NCI-H524 (cell line): ENCODE measurements around the gene CREB5.

Experiments
- DNase-seq, 2 experiments: peaks; one replicate each; lab custom pipeline; 2025; lab: John Stamatoyannopoulos, UW

Gene CREB5

GRCh38 chr7:28407651-28408050 lies 4.7 kb upstream of the CREB5 start:
- DNase-seq = no peak

GRCh38 chr7:28408105-28408959 lies 4.0 kb upstream of the CREB5 start:
- DNase-seq = no peak

- DNase-seq = peak; percentile 53 to 78
These were observed 3.2 kb upstream of the CREB5 start for GRCh38 chr7:28408960-28409715.

DNA sequence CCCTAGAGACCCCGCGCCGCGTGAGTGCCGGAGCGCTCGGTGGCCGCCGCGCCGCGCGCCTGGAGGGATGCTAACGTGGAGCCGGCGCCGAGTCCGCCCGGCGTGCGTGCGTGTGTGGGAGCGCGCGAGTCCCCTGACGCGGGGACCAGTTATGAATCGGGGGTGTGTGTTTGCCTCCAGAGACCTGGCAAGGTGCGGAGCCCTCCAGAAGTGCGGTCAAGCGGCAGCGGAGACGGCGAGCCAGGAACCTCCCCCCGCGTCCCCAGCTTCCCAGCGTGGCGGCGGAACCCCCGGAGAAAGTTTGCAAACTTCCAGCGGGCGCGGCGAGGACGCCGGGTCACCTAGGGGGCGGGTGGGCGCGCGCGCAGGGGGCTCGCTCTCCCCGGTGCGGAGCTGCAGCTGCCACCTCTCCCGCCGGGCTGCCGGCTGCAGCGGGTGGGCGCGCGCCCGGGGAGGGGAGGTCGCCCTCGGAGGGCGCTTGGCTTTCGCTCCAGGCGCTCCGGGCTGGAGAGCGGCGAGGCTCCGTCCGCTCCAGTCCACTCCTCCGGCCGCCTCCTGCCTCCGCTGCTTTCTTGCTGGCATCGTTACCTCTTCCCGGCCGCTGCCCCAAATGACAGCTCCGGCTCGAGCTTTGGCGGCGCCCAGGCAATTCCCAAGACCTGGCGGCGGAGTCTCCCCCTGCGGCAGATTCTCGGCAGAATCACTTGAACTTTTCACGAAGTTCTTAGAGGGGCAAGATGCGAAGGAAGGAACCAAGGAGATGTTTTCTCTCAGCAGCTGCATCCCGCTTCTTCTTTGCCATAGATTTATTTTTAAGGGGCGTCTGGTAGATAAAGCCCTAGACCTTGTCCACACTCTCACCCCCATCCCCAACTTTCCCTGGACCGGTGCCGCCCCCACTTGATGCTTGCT lies 2.3 kb upstream of the CREB5 start:
- DNase-seq = peak in 1 of 2 experiments; percentile 37

DNA sequence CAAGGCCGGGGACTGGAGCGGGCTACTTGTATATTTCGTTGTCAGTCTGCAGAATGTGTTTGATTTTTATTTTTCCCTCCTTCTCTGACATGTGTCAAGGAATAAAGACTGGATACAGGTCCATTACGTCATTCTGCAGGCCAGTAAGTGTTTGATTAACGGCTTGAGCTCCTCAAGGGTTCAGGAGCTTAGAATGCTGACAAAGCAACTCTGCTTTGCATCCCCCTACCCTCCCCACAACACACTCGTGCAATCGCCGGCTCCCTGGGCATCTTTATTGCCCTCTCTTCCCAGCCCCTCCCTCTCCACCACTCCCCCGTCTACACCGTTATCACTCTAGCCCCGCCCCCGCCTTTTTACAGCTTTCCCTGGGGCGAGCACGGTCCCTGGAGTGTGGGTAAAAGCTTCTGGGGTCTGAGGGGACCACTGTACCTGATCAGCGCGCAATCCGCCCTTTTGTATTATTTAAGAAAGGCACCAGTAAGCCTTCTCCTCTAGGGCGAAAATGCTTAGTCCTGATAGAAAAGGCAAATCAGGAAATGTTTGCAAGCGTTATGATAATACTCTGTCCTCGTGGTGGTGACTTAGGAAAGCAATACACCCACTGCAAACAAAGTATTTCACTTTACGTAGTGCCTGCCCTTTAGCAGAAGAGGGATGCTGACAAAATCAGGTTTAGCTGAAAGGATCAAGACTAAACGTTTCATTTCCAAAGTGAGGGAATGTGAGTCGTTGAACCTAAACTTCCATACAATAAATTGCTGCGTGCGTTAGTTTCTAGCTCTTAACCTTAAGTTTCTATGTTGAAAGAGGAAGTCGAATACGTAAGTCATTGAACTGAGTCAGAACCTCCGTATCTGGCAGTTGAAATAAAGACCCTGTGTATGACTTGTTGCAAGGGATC lies 1.4 kb upstream of the CREB5 start:
- peak in 1 of 2 experiments; percentile 28 for DNase-seq

DNA sequence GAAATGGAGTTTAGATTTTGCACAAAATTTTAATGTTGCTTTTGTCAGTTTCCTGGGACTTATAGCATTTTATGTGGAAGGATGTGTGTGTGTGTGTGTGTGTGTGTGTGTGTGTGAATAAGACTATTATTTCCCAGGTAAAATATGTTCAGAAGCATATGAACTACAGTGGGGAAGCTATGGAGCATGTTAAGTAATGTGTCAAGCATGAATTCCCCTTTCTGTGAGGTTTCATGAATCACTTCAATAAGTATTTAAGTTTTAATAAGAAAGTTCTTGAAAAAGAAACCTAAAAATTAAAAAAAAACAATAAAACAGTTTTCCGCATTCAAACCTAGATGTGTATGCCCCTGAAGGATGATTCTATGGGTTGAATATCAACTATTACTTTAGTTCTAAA lies 693 bp downstream of the CREB5 start:
- DNase-seq = no peak

GRCh38 chr7:28414453-28414852 lies 2.1 kb downstream of the CREB5 start:
- no peak for DNase-seq

GRCh38 chr7:28417321-28417940 lies 5.1 kb downstream of the CREB5 start:
- DNase-seq = no peak

DNA sequence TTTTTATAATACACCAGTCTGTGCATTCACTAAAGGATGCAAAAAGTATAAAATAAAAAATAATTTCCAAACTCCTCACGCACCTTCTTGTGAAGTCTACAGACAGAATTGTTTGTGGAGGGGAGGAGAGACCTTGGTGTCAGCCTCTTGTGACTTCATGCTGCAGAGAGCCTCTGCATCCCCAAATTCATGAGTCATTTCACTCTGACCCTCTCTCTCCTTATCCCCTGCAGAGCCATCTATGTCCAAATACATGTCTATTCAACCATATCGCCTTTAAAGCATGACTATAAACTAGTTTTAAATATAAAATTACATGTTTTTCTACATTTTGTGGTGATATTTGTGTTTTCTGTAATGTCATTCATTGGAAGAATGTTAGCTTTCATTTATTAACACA lies 6.0 kb downstream of the CREB5 start:
- no peak for DNase-seq

GRCh38 chr7:28418966-28419365 lies 6.6 kb downstream of the CREB5 start:
- no peak for DNase-seq

DNA sequence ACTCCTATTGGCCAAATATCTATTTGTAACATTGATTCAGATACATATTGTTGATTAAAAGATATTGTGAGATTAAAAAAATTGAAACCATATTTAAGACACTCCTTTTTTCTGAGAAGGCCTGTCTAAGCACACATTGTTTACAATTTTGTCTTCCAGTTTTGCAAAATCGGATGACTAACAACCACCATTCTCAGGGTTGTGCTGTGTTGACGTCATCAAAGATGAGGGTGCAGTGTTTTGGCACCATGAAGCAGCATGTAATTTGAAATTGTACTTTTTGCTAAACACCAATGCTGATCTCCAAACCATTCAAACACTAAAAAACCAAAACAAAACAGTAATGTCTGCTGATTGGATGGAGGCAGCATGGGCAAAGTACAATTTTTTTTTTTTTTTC lies 7.4 kb downstream of the CREB5 start:
- DNase-seq = no peak

GRCh38 chr7:28423112-28423511 lies 10.8 kb downstream of the CREB5 start:
- no peak for DNase-seq

GRCh38 chr7:28423918-28424514 lies 11.7 kb downstream of the CREB5 start:
- DNase-seq = no peak

DNA sequence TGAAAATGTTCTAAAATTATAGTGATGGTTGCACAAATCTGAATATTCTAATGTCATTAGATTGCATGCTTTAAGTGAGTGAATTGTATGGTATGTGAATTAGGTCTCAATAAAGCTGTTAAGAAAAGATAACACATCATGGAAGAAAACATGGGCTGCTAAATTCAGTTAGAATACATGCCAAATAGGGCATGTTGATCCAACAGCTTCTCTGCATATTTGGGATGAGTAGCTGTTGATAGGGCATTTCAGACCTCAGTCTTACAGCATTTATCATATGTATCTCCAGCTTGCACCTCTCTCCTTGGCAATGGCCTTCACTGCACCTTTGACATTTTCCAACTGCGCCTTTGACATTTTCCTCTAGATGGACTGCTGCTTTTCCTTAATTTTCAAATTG lies 13.2 kb downstream of the CREB5 start:
- DNase-seq = no peak

DNA sequence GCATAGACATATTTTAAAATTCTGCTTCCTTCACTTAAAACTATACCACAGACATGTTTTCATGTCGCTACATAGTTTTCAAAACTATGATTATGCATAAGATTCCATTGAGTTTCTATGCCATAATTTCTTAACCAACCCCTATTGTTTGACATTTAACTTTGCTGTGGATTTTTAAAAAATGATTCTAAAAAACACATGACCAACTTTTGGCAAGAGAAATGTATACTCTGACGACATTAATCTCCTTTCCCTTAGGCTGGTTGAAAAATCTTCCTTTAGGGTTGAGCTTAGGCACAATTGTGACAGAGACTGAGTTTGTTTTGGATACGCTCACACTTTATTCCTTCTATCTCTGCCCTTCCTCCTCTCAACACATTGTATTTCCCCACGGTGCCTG lies 14.9 kb downstream of the CREB5 start:
- no peak for DNase-seq

DNA sequence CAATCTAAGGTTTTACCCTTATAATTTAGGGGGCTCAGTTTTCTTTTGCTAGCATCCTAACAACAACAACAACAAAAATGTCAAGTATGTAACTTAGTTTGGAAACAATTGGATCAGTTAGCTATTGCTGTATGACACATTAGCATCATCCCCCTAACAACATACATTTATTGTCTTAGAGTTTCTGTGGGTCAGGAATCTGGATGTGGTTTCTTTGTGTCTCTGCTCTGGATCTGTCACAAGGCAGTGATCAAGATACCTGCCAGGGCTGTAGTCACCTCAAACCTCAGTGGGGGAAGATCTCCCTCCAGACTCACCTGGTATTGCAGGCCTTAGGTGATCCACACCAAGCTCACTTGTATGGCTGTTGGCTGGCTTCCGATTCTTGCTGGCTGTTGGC lies 18.3 kb downstream of the CREB5 start:
- no peak for DNase-seq

DNA sequence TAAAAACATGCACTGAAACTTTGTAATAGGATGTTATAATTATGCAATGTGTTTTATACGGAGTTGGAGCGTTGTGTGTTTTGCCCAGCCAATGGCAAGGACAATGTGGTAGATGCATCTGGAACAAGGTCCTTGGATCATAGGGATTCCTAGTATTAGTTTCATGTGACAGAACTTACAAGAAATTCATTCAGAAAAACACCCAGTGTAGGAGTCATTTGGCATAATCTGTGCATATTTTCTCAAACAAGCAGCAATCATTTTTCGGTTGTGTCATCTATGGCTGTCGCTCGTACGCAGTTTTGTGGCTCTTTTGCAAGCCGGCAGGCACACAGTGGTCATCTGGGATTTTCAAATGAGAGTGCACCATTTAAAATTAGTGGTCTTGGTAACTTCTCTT lies 19.8 kb downstream of the CREB5 start:
- no peak for DNase-seq

DNA sequence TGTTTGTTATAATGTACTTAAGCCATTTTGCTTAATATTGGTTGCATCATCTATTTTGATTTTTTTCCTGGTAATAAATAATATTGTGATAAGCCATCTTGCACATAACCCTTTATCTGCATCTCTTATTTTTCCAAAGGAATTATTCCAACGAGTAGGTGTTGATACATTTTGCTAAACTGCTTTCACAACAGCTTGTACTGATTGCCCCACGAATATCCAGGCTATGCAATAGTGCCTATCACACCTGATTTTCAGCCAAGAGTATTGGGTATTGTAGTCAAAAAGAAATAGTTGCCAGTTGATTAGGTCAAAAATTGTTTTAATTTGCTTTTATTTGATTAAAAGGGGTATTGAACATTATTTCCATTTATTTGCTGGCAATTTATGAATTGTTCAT lies 20.7 kb downstream of the CREB5 start:
- DNase-seq = no peak

- peak in 1 of 2 experiments; percentile 27 for DNase-seq
These were observed 21.4 kb downstream of the CREB5 start for GRCh38 chr7:28433699-28434219.

DNA sequence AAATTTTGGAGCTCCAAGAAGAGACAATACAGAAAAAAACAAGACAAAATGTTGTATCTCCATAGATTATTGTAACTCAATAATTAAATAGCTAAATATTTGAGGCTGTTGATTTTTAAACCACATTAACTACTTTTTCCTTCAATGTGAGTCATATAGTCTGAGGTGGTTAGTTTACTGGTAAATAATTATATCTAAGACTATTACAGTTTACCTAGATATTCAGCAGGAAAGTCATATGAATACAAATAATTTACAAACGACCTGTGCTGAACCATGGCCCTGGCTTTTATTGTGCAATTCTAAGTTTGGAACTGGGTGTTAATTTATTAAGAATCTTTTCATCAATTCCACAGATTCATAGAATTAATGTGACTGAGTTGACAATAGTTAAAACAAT lies 22.2 kb downstream of the CREB5 start:
- no peak for DNase-seq
